Activated CD4-positive, alpha-beta T cell treated with anti-CD3 and anti-CD28 coated beads, Interleukin-2, amount 50 U/mL, for 1 hour (primary cell): ENCODE measurements around the gene PIP4P1.
"Not testable (repeated sequence)": the region's sequence is repeated elsewhere in the genome, so short reads cannot be mapped to it uniquely, and the experiment has no call there.

Source experiments
- DNase-seq: peaks from one replicate; pipeline ENCODE4 v3.0.0-alpha.2; 2020

The PIP4P1 gene

GRCh38 chr14:20472536-20473169 is 11.4 kb upstream of the PIP4P1 start:
- DNase-seq, result no peak

- no peak for DNase-seq
Measured at GRCh38 chr14:20470603-20470901, 9.3 kb upstream of the PIP4P1 start.

- DNase-seq, result peak; percentile 44
Measured at GRCh38 chr14:20469890-20470602, 8.8 kb upstream of the PIP4P1 start.

- peak; percentile 88 for DNase-seq
Measured at GRCh38 chr14:20469242-20469889, 8.1 kb upstream of the PIP4P1 start, which contains the start of gene PNP. Gene PNP, plus strand, starts transcription at chr14:20469406. Its CDS starts 119 bp downstream, at chr14:20469525.

- DNase-seq, result no peak
Measured at GRCh38 chr14:20468764-20469241, 7.6 kb upstream of the PIP4P1 start.

GRCh38 chr14:20460458-20461224 is 593 bp downstream of the PIP4P1 start:
- peak; percentile 63 for DNase-seq

- no peak for DNase-seq
Measured at GRCh38 chr14:20458031-20458789, 3.0 kb downstream of the PIP4P1 start.

GRCh38 chr14:20456971-20457370 is 4.3 kb downstream of the PIP4P1 start:
- no peak for DNase-seq

GRCh38 chr14:20455355-20456300 is 5.6 kb downstream of the PIP4P1 start:
- DNase-seq, result no peak

- DNase-seq, result peak; percentile 97
Measured at GRCh38 chr14:20454516-20455354, 6.5 kb downstream of the PIP4P1 start, which contains the start of the genes APEX1 and OSGEP. Gene APEX1, plus strand, starts transcription at chr14:20455226. Its CDS starts 420 bp downstream, at chr14:20455646. Gene OSGEP, minus strand, starts transcription at chr14:20454812. Its CDS starts 129 bp downstream, at chr14:20454683.

GRCh38 chr14:20452831-20453230 is 8.4 kb downstream of the PIP4P1 start:
- not testable (repeated sequence) for DNase-seq

- no peak for DNase-seq
Measured at GRCh38 chr14:20446889-20447288, 14.3 kb downstream of the PIP4P1 start.

GRCh38 chr14:20443650-20444049 is 17.6 kb downstream of the PIP4P1 start:
- DNase-seq, result not testable (repeated sequence)

GRCh38 chr14:20441461-20441860 is 19.8 kb downstream of the PIP4P1 start:
- DNase-seq, result no peak

GRCh38 chr14:20440882-20441281 is 20.4 kb downstream of the PIP4P1 start:
- DNase-seq, result no peak

- DNase-seq, result no peak
Measured at GRCh38 chr14:20440465-20440864, 20.8 kb downstream of the PIP4P1 start.

- DNase-seq, result no peak
Measured at GRCh38 chr14:20438664-20439063, 22.6 kb downstream of the PIP4P1 start.

GRCh38 chr14:20436363-20436755 is 24.9 kb downstream of the PIP4P1 start:
- DNase-seq, result no peak

- DNase-seq, result no peak
Measured at GRCh38 chr14:20435582-20436362, 25.5 kb downstream of the PIP4P1 start, which contains the start of gene KLHL33. Gene KLHL33, minus strand, starts transcription at chr14:20436166. Its CDS starts 355 bp downstream, at chr14:20435811.
